Lung (tissue), 12 donors: ENCODE results near the gene P3H2. TPM values are rescaled to one million over a fixed set of nuclear protein-coding genes. Genes with fewer than 3 reads are reported as not detected.

Source experiments
- ATAC-seq: fragments of 200-7000 bp; cut with Tn5 transposase; one replicate; pipeline ENCODE4 v1.9.1; 2020; ENCODE audit warnings: moderate number of reproducible peaks; ENCODE audit not compliant: insufficient read depth, low FRiP score
- DNase-seq, 3 donors: peaks; one replicate each; pipeline ENCODE4 v3.0.0-alpha.2; 2013 to 2017
- H3K27ac ChIP-seq, 2 donors: one replicate each; pipeline ENCODE4 v1.5.1; 2013; ENCODE audit warnings: mild to moderate bottlenecking in 2 of 2, moderate library complexity in 2 of 2, control low read depth in 1 of 2, inconsistent platforms in 1 of 2, low read depth in 1 of 2, low read length in 1 of 2
- H3K27me3 ChIP-seq, 3 donors: one replicate each; pipeline ENCODE4 v1.5.1; 2013; ENCODE audit warnings: low read length in 2 of 3; ENCODE audit not compliant: control insufficient read depth in 3 of 3, insufficient read depth in 3 of 3
- H3K36me3 ChIP-seq, 4 donors: one replicate each; pipeline ENCODE4 v1.5.1; 2013; ENCODE audit warnings: low read length in 4 of 4, mild to moderate bottlenecking in 1 of 4, moderate library complexity in 1 of 4; ENCODE audit not compliant: control insufficient read depth in 4 of 4, insufficient read depth in 4 of 4
- H3K4me1 ChIP-seq, 5 donors: one replicate each; pipeline ENCODE4 v1.5.1; 2013; ENCODE audit warnings: low read length in 5 of 5, mild to moderate bottlenecking in 2 of 5, moderate library complexity in 1 of 5; ENCODE audit not compliant: control insufficient read depth in 5 of 5, insufficient read depth in 5 of 5
- H3K4me3 ChIP-seq: one replicate; pipeline ENCODE4 v1.5.1; 2013; ENCODE audit warnings: mild to moderate bottlenecking, control low read depth, moderate library complexity
- H3K9ac ChIP-seq, 2 donors: one replicate each; pipeline ENCODE4 v1.5.1; 2013; ENCODE audit warnings: low read length in 2 of 2, control low read depth in 1 of 2; ENCODE audit not compliant: insufficient read depth in 1 of 2
- H3K9me3 ChIP-seq, 4 donors: one replicate each; pipeline ENCODE4 v1.5.1; 2013; ENCODE audit warnings: low read length in 3 of 4, mild to moderate bottlenecking in 1 of 4, moderate library complexity in 1 of 4; ENCODE audit not compliant: control insufficient read depth in 4 of 4, insufficient read depth in 3 of 4
- CTCF ChIP-seq: IDR thresholded peaks from 2 replicates; pipeline ENCODE4 v1.5.1; 2012; ENCODE audit warnings: mild to moderate bottlenecking; ENCODE audit errors: control extremely low read depth, extremely low read depth
- WGBS, 2 donors: extraction: QIAGEN DNeasy Blood & Tissue Kit; methylation state at CpG; one replicate each; pipeline ENCODE4 v1.1.7; 2013; 5-methylcytosine and 5-hydroxymethylcytosine counted together
- polyA plus RNA-seq, 2 donors: library from polyadenylated mRNA; stranded (reverse); fragments of 200-250 nt; gene quantifications; one replicate each; pipeline ENCODE4 v1.2.1, GENCODE V29; 2013
- total RNA-seq, 2 donors: library from RNA; depleted of rRNA in 1 of 2; stranded (reverse); fragments of >200 nt in 1 of 2; gene quantifications; one replicate each; pipeline ENCODE4 v1.2.1, GENCODE V29; 2014 to 2021
- donor health status: control.
- donor health status: control.
- donor health status: Bipolar disorder and iron deficiency.
- donor health status: healthy.
- donor health status: DM: yes; HTN: yes; CAD: no.

Gene P3H2
- total and polyA plus RNA-seq, 4 donors, result 18.6 to 59.9 (median 40.6) TPM

GRCh38 chr3:189974359-189974758, 146.3 kb downstream of the P3H2 start:
- DNase-seq (no peak), ATAC-seq (no peak)
- no peak overlapping the region for H3K27ac ChIP-seq
- H3K4me3 ChIP-seq, result no peak overlapping the region
- H3K36me3 ChIP-seq, result peaks cover 0 to 1% (median 0%) of the 10 kb centered on the region in 4 donors
- no peaks in the 10 kb centered on the region for H3K4me1 ChIP-seq
- no peak overlapping the region for H3K9ac ChIP-seq
- no peak for TF ChIP-seq CTCF
- H3K9me3 ChIP-seq, result no peaks in the 10 kb centered on the region
- 93 to 96% methylated on average over 12 of the region's 12 CpGs for WGBS, 2 donors
- no peaks in the 10 kb centered on the region for H3K27me3 ChIP-seq

DNA sequence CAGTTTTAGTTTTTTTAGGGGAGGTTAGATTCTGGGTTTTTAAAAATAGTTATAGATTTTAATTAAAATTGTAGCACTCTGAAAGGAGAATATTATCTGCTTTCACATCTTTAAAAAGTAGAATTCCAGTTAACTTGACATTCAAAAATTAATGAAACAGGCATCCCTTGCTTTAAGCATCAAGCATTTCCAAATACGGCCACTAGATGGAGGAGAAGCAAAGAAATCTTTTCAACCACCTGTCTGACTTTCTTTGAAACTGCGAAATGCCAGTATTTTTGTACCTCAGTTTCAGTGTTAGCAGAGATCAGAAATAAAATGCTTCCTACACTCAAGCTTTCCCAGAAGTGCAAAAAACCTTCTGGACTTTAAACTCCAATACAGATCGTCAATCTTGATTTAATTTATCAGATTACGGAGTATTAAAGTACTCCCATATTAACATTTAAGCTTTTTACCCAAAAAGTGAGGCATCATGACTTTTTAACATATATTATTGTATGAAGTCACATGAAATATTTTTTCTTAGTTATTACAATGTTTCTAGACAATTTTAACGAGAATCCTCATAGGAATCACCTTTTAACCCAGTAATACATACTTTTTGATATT, 153.3 kb downstream of the P3H2 start:
- DNase-seq, result peak in 2 of 3 donors; percentile 62 to 71
- Histone ChIP-seq H3K9ac (no peak overlapping the region), H3K36me3 (no peaks in the 10 kb centered on the region), H3K27me3 (no peaks in the 10 kb centered on the region), H3K9me3 (no peaks in the 10 kb centered on the region), H3K27ac (no peak overlapping the region), H3K4me3 (no peak overlapping the region), H3K4me1 (no peaks in the 10 kb centered on the region)
- TF ChIP-seq CTCF, result peak; percentile 65
- 38 to 39% methylated on average over 5 of the region's 5 CpGs for WGBS, 2 donors
- peak; percentile 66 for ATAC-seq

- no peaks in the 10 kb centered on the region for H3K9me3 ChIP-seq
- ATAC-seq (no peak), DNase-seq (no peak)
- no peaks in the 10 kb centered on the region for H3K4me1 ChIP-seq
- H3K4me3 ChIP-seq, result no peak overlapping the region
- WGBS, 2 donors, result 53 to 54% methylated on average over 5 of the region's 5 CpGs
- H3K27ac ChIP-seq, result no peak overlapping the region
- H3K27me3 ChIP-seq, result no peaks in the 10 kb centered on the region
- H3K9ac ChIP-seq, result no peak overlapping the region
- no peak for TF ChIP-seq CTCF
- H3K36me3 ChIP-seq, result no peaks in the 10 kb centered on the region
Measured at GRCh38 chr3:189966843-189967242, 153.9 kb downstream of the P3H2 start.
